GM21367 (cell line): Measurements from ENCODE around the gene VPS13C.

Source experiments
- ATAC-seq: cut with Tn5 transposase; IDR thresholded peaks from one replicate; pipeline ENCODE4 v1.9.1; 2021; ENCODE audit not compliant: unreplicated experiment

Gene VPS13C

GRCh38 chr15:61871926-61872522, 188.2 kb downstream of the VPS13C start:
- no peak for ATAC-seq

- ATAC-seq: no peak
Observed at GRCh38 chr15:61869656-61870055, 190.6 kb downstream of the VPS13C start.

- ATAC-seq: no peak
Observed at GRCh38 chr15:61861962-61862361, 198.3 kb downstream of the VPS13C start.

GRCh38 chr15:61857169-61857829, 202.9 kb downstream of the VPS13C start:
- no peak for ATAC-seq

- no peak for ATAC-seq
Observed at GRCh38 chr15:61856295-61856694, 204.0 kb downstream of the VPS13C start.

- ATAC-seq: no peak
Observed at GRCh38 chr15:61853195-61853594, 207.1 kb downstream of the VPS13C start.

GRCh38 chr15:61851955-61852354, 208.3 kb downstream of the VPS13C start:
- ATAC-seq: no peak

- ATAC-seq: no peak
Observed at GRCh38 chr15:61849447-61849846, 210.8 kb downstream of the VPS13C start.

- no peak for ATAC-seq
Observed at GRCh38 chr15:61841466-61841865, 218.8 kb downstream of the VPS13C start.

- no peak for ATAC-seq
Observed at GRCh38 chr15:61840090-61840489, 220.2 kb downstream of the VPS13C start.

- no peak for ATAC-seq
Observed at GRCh38 chr15:61839546-61839945, 220.7 kb downstream of the VPS13C start.

- no peak for ATAC-seq
Observed at GRCh38 chr15:61835496-61836106, 224.6 kb downstream of the VPS13C start.

- no peak for ATAC-seq
Observed at GRCh38 chr15:61835029-61835428, 225.2 kb downstream of the VPS13C start.

- ATAC-seq: no peak
Observed at GRCh38 chr15:61834076-61834697, 226.1 kb downstream of the VPS13C start.

- ATAC-seq: no peak
Observed at GRCh38 chr15:61832223-61832622, 228.0 kb downstream of the VPS13C start.

GRCh38 chr15:61831505-61831921, 228.7 kb downstream of the VPS13C start:
- ATAC-seq: no peak

- ATAC-seq: no peak
Observed at GRCh38 chr15:61830536-61831330, 229.5 kb downstream of the VPS13C start.

- ATAC-seq: no peak
Observed at GRCh38 chr15:61829514-61829889, 230.7 kb downstream of the VPS13C start.

- no peak for ATAC-seq
Observed at GRCh38 chr15:61828860-61829513, 231.3 kb downstream of the VPS13C start.

GRCh38 chr15:61828008-61828407, 232.2 kb downstream of the VPS13C start:
- no peak for ATAC-seq

GRCh38 chr15:61827131-61827530, 233.1 kb downstream of the VPS13C start:
- no peak for ATAC-seq
